ACHN (cell line): ENCODE results near the gene RAB8A.
A peak's percentile ranks its signal among the peaks of the same experiment; 100 is the strongest.
"Not testable (repeated sequence)": the region's sequence is repeated elsewhere in the genome, so short reads cannot be mapped to it uniquely, and the experiment has no call there.

ENCODE experiments used
- DNase-seq: peaks from one replicate; pipeline ENCODE4 v3.0.0-alpha.2; 2015
- in situ Hi-C: cut with HindIII; loops from 2 replicates; pipeline ENCODE4 v1.10.0; 2017; ENCODE audit warnings: low sequenced_read_pairs, low pct_ligation_motif_present, low pct_unique_long_range_greater_than_20kb

Gene RAB8A

DNA sequence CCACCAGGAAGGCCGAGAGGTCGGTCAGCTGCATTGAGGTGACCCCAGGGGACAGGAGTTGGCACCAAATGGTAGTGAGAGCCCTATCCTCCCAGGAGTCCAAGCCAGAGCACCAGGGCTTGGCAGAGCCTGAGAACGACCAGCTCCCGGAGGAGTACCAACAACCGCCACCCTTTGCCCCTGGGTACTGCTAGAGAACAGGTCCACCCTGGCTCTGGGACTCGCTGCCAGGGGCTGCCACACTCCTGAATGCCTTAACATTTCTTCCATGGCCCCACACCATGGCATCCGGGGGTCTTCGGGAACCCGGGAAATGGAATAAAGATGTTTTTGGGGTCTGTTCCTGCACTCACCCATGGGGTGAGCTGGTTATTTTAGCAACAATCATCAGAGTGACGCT is 45.9 kb downstream of the RAB8A start:
- in situ Hi-C loops: no loop called here
- no peak for DNase-seq

GRCh38 chr19:16159655-16160054 is 48.0 kb downstream of the RAB8A start:
- no peak for DNase-seq
- in situ Hi-C loops: no loop called here

GRCh38 chr19:16160445-16160942 is 48.8 kb downstream of the RAB8A start:
- DNase-seq: no peak
- in situ Hi-C loops: no loop called here

GRCh38 chr19:16160943-16161560 is 49.4 kb downstream of the RAB8A start:
- in situ Hi-C loops: no loop called here
- peak; percentile 65 for DNase-seq

- peak; percentile 9 for DNase-seq
- in situ Hi-C loops: no loop called here
These were observed 50.2 kb downstream of the RAB8A start for GRCh38 chr19:16161840-16162239.

- in situ Hi-C loops: no loop called here
- DNase-seq: no peak
These were observed 52.7 kb downstream of the RAB8A start for GRCh38 chr19:16164222-16164890.

DNA sequence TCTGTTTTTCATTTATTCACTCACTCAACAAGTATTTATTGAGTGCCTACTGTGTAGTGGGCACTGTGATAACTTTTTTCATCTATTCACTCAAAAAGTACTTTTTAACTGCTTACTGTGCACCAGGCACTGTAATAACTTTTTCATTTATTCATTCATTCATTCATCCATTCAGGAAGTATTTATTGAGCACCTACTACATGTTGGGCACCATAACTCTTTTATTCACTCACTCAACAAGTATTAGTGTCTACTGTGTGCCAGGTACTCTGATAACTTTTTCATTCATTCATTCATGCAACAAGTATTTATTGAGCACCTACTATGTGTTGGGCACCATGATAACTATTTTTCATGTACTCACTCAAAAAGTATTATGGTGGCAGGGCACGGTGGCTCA is 54.7 kb downstream of the RAB8A start:
- in situ Hi-C loops: no loop called here
- no peak for DNase-seq

DNA sequence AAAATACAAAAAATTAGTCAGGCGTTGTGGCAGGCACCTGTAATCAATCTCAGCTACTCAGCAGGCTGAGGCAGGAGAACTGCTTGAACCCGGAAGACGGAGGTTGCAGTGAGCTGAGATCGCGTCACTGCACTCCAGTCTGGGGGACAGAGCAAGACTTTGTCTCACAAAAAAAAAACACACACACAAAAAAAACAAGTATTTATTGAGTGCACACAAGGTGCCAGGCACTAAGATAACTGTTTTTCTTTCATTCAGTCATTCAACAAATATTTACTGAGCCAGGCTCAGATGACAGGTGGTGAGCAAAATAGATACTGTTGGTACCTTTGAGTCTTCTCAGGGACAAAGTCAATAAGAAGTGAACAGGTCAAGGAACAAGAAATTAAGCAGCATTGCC is 55.4 kb downstream of the RAB8A start:
- in situ Hi-C loops: no loop called here
- no peak for DNase-seq

GRCh38 chr19:16168465-16169081 is 56.9 kb downstream of the RAB8A start:
- no peak for DNase-seq
- in situ Hi-C loops: no loop called here

DNA sequence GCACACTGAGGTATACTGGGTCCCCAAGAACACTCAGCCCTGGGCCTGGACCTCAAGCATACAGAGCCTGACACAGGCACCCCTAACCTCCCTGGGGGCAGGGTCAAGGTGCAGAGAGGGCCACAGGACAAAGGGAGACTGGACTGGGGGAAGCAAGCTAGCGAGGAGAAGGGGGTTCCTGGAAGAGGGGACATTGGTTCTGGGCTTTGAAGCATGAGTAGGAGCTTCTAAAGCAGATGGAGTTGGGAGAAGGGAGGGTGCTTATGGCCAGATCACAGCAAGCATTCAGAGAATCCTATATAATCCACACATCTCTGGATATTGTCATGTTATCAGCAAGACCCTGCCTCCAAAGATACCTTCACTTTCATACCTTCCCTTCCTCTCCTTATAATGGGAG is 58.4 kb downstream of the RAB8A start:
- DNase-seq: no peak
- in situ Hi-C loops: no loop called here

DNA sequence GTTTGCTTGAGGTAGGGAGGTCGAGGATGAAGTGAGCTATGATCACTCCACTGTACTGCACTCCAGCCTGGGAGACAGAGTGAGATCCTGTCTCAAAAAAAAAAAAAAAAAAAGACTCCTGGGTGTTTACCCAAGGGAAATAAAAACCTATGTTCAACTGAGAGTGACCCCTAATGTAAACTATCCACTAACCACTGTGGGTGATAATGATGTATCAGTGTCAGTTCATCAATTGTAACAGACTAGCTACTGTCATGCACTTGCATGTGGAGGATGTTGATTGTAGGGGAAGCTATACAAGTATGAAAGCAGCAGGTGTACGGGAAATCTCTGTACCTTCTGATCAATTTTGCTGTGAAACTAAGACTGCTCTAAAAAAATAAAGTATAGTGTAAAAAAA is 64.3 kb downstream of the RAB8A start:
- in situ Hi-C loops: no loop called here
- DNase-seq: no peak

- in situ Hi-C loops, DNase-seq: not testable (repeated sequence)
These were observed 67.2 kb downstream of the RAB8A start for GRCh38 chr19:16178866-16179265.

DNA sequence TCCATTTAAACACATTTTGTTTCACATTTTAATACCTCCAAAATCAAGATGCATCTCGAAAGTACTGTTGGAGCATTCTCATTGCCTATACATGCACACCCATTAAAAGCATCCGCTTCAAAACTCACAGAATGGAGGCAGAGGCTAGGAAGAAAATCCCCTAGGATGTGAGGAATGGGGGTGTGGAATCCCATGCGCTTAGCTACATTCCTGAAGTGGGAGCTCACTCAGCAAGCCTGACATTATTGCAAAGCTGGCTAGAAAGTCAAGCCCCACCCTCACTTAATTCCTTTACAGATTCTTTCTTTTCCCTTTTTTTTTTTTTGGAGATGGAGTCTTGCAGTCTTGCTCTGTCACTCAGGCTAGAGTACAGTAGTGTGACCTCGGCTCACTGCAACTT is 68.9 kb downstream of the RAB8A start:
- in situ Hi-C loops: no loop called here
- DNase-seq: peak; percentile 31
